ENCODE results near the gene CLK2.

CLK2 gene

GRCh38 chr1:155277902-155278688, 4.8 kb upstream of the CLK2 start:
- peak overlapping the region; percentile 73 for H3K9ac ChIP-seq (ENCODE audit: low read length)
- peak overlapping the region; percentile 69 for H3K4me3 ChIP-seq (ENCODE audit: low read length)

DNA sequence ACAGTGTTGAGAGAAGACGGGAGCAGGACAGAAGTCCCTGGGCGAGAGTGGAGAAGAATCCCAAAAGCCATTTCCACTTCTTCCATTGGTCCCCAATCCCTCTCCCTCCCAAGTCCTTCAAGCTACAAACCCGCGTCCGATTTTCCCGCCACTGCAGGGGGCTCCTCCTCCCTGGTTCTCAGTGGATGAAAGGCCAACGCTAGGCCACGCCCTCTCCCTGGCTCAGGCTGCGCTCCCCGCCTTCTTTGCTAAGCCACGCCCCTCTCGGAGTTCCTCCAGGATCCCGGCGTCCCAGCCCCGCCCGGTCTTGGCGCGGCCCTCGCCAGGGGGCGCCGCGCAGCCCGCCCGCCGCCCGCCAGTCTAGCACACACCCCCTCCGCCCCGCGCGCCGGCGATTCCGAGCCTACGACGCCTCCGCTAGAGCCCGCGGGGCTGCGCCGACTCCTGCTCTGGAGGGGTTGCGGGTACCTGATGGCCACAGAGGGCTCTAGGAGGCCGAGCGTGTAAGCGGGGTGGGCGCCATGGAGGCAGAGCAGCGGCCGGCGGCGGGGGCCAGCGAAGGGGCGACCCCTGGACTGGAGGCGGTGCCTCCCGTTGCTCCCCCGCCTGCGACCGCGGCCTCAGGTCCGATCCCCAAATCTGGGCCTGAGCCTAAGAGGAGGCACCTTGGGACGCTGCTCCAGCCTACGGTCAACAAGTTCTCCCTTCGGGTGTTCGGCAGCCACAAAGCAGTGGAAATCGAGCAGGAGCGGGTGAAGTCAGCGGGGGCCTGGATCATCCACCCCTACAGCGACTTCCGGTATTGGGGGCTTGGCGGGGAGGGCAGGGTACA, 4.0 kb upstream of the CLK2 start, which contains the start of gene HCN3:
TSS of gene HCN3 (plus strand) at position 394 of the 832 bp plus-strand sequence. CDS start at position 522, 128 bp downstream.
- no peaks in the 10 kb centered on the region for H3K9me3 ChIP-seq (ENCODE audit: control insufficient read depth, low read length)
- H3K4me3 ChIP-seq (ENCODE audit: low read length): peak within 1 kb of the TSS; percentile 69
- H3K36me3 ChIP-seq (ENCODE audit: control insufficient read depth, insufficient read depth, low read length): no peaks in the 10 kb centered on the region
- H3K9ac ChIP-seq (ENCODE audit: low read length): peak within 1 kb of the TSS; percentile 73
- peaks cover 10% of the 10 kb centered on the region for H3K4me1 ChIP-seq (ENCODE audit: control insufficient read depth, insufficient read depth, low read length)
- no peaks in the 10 kb centered on the region for H3K27me3 ChIP-seq (ENCODE audit: control insufficient read depth, insufficient read depth, low read length)

More at GRCh38 chr1:155277902-155278688, 4.8 kb upstream of the CLK2 start:
- Histone ChIP-seq H3K27me3 (ENCODE audit: control insufficient read depth, insufficient read depth, low read length) (no peaks in the 10 kb centered on the region), H3K4me1 (ENCODE audit: control insufficient read depth, insufficient read depth, low read length) (peaks cover 3% of the 10 kb centered on the region), H3K36me3 (ENCODE audit: control insufficient read depth, insufficient read depth, low read length) (no peaks in the 10 kb centered on the region), H3K9me3 (ENCODE audit: control insufficient read depth, low read length) (no peaks in the 10 kb centered on the region)

- no peaks in the 10 kb centered on the region for H3K27me3 ChIP-seq (ENCODE audit: control insufficient read depth, insufficient read depth, low read length)
- H3K9me3 ChIP-seq (ENCODE audit: control insufficient read depth, low read length): no peaks in the 10 kb centered on the region
- H3K36me3 ChIP-seq (ENCODE audit: control insufficient read depth, insufficient read depth, low read length): peaks cover 17% of the 10 kb centered on the region
- H3K4me1 ChIP-seq (ENCODE audit: control insufficient read depth, insufficient read depth, low read length): peaks cover 14% of the 10 kb centered on the region
- H3K9ac ChIP-seq (ENCODE audit: low read length): peak overlapping the region; percentile 88
- peak overlapping the region; percentile 86 for H3K4me3 ChIP-seq (ENCODE audit: low read length)
Measured at GRCh38 chr1:155272466-155273342, 600 bp downstream of the CLK2 start.

- H3K4me1 ChIP-seq (ENCODE audit: control insufficient read depth, insufficient read depth, low read length): peaks cover 14% of the 10 kb centered on the region
- no peaks in the 10 kb centered on the region for H3K9me3 ChIP-seq (ENCODE audit: control insufficient read depth, low read length)
- H3K9ac ChIP-seq (ENCODE audit: low read length): no peak overlapping the region
- H3K36me3 ChIP-seq (ENCODE audit: control insufficient read depth, insufficient read depth, low read length): peaks cover 27% of the 10 kb centered on the region
- no peak overlapping the region for H3K4me3 ChIP-seq (ENCODE audit: low read length)
- no peaks in the 10 kb centered on the region for H3K27me3 ChIP-seq (ENCODE audit: control insufficient read depth, insufficient read depth, low read length)
Measured at GRCh38 chr1:155269381-155269780, 3.9 kb downstream of the CLK2 start.

GRCh38 chr1:155268630-155269029, 4.7 kb downstream of the CLK2 start:
- H3K27me3 ChIP-seq (ENCODE audit: control insufficient read depth, insufficient read depth, low read length): no peaks in the 10 kb centered on the region
- H3K9ac ChIP-seq (ENCODE audit: low read length): no peak overlapping the region
- H3K4me1 ChIP-seq (ENCODE audit: control insufficient read depth, insufficient read depth, low read length): peaks cover 14% of the 10 kb centered on the region
- H3K4me3 ChIP-seq (ENCODE audit: low read length): no peak overlapping the region
- H3K36me3 ChIP-seq (ENCODE audit: control insufficient read depth, insufficient read depth, low read length): peaks cover 30% of the 10 kb centered on the region
- H3K9me3 ChIP-seq (ENCODE audit: control insufficient read depth, low read length): no peaks in the 10 kb centered on the region

DNA sequence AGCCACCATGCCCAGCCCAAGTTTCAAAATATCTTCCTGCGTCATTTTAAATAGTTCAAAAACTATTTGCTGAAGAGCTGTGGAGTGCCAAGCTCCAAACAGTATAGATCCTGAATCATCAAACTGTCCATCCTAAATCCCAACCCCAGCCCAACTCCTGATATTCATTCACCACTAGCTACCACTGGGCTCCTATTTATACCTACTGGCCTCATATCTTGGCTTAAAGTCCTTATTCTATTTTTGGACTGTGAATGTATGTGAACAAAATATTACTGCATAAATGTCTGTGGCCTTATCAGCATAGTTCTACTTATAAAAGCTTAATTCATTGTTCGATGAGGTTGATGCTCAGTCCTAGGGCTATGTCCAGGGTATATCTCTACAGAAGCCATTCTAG, 5.9 kb downstream of the CLK2 start:
- no peak overlapping the region for H3K9ac ChIP-seq (ENCODE audit: low read length)

DNA sequence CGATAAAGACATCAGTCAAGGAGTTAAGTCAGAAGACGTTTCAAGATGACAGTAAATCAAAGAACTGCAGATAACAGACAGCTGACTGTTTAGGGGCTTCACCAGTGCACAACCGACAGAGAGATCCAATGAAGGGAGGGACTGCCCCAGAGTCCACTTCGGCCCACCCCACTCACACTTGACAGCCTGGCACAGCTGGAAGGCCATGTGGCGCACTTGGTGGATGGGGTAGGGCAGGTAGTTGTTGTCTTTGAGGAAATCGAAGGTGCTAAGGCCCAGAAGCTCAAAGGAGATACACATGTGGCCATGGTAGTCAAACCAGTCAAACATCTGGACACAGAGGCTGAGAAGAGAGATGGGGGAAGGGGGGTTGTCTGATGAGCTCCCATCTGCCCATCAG, 6.8 kb downstream of the CLK2 start:
- Histone ChIP-seq H3K9me3 (ENCODE audit: control insufficient read depth, low read length) (no peaks in the 10 kb centered on the region), H3K9ac (ENCODE audit: low read length) (no peak overlapping the region), H3K4me3 (ENCODE audit: low read length) (no peak overlapping the region), H3K36me3 (ENCODE audit: control insufficient read depth, insufficient read depth, low read length) (peaks cover 30% of the 10 kb centered on the region), H3K27me3 (ENCODE audit: control insufficient read depth, insufficient read depth, low read length) (no peaks in the 10 kb centered on the region), H3K4me1 (ENCODE audit: control insufficient read depth, insufficient read depth, low read length) (peaks cover 8% of the 10 kb centered on the region)

More for the DNA sequence above, 5.9 kb downstream of the CLK2 start:
- Histone ChIP-seq H3K4me3 (ENCODE audit: low read length) (no peak overlapping the region), H3K36me3 (ENCODE audit: control insufficient read depth, insufficient read depth, low read length) (peaks cover 30% of the 10 kb centered on the region), H3K27me3 (ENCODE audit: control insufficient read depth, insufficient read depth, low read length) (no peaks in the 10 kb centered on the region), H3K4me1 (ENCODE audit: control insufficient read depth, insufficient read depth, low read length) (peaks cover 14% of the 10 kb centered on the region), H3K9me3 (ENCODE audit: control insufficient read depth, low read length) (no peaks in the 10 kb centered on the region)

GRCh38 chr1:155263067-155263466, 10.2 kb downstream of the CLK2 start:
- H3K27me3 ChIP-seq (ENCODE audit: control insufficient read depth, insufficient read depth, low read length): no peaks in the 10 kb centered on the region
- no peak overlapping the region for H3K4me3 ChIP-seq (ENCODE audit: low read length)
- peaks cover 16% of the 10 kb centered on the region for H3K4me1 ChIP-seq (ENCODE audit: control insufficient read depth, insufficient read depth, low read length)
- no peaks in the 10 kb centered on the region for H3K9me3 ChIP-seq (ENCODE audit: control insufficient read depth, low read length)
- H3K36me3 ChIP-seq (ENCODE audit: control insufficient read depth, insufficient read depth, low read length): peaks cover 12% of the 10 kb centered on the region
- peak overlapping the region; percentile 78 for H3K9ac ChIP-seq (ENCODE audit: low read length)

DNA sequence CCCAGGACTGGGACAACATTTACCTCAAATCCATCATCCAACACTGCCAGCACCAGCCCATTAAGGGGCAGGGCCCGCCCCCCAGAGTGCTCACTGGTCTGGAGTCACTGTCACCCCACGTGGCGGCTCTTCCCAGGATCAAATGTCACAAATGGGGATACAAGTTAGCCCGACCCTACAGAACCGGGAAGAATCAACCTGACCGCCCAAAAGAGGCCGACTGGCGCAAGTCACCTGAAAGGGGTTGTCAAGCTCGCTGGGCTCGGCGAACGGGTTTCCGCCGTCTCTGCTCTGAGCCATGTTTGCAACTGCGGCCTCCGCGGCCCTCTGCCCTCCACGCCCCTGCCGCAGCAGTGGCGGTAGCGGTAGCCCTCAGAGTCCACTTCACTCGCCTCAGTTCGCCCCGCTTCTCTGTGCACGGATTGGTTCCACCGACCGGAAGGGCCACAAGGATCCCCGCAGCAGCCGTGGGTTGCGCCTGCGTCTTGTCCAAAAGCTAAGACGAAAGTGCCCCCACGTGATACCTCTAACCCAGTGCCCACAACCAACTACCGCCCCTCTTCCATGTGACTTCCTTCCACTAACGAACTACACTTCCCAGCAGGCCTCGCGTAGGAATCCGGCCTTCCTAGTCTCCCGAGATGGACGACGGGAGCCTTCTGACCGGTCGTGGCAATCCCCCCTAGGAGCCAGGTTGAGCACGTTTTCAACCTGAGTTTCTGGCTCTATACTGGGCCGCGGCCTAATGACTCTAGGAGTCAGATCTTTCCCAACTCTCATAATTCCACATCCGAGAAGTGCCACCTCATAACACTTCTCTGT, 11.2 kb downstream of the CLK2 start, which contains the start of gene SCAMP3:
TSS of gene SCAMP3 (minus strand) at position 509 of the 822 bp plus-strand sequence. CDS start at position 300, 209 bp downstream.
- Histone ChIP-seq H3K9me3 (ENCODE audit: control insufficient read depth, low read length) (no peaks in the 10 kb centered on the region), H3K27me3 (ENCODE audit: control insufficient read depth, insufficient read depth, low read length) (no peaks in the 10 kb centered on the region), H3K4me1 (ENCODE audit: control insufficient read depth, insufficient read depth, low read length) (peaks cover 16% of the 10 kb centered on the region), H3K36me3 (ENCODE audit: control insufficient read depth, insufficient read depth, low read length) (peaks cover 15% of the 10 kb centered on the region), H3K9ac (ENCODE audit: low read length) (peak within 1 kb of the TSS; percentile 78), H3K4me3 (ENCODE audit: low read length) (peak within 1 kb of the TSS; percentile 85)

GRCh38 chr1:155261493-155261851, 11.8 kb downstream of the CLK2 start:
- Histone ChIP-seq H3K4me1 (ENCODE audit: control insufficient read depth, insufficient read depth, low read length) (peaks cover 16% of the 10 kb centered on the region), H3K9ac (ENCODE audit: low read length) (peak overlapping the region; percentile 78), H3K9me3 (ENCODE audit: control insufficient read depth, low read length) (no peaks in the 10 kb centered on the region), H3K36me3 (ENCODE audit: control insufficient read depth, insufficient read depth, low read length) (peaks cover 17% of the 10 kb centered on the region), H3K4me3 (ENCODE audit: low read length) (peak overlapping the region; percentile 85), H3K27me3 (ENCODE audit: control insufficient read depth, insufficient read depth, low read length) (no peaks in the 10 kb centered on the region)

DNA sequence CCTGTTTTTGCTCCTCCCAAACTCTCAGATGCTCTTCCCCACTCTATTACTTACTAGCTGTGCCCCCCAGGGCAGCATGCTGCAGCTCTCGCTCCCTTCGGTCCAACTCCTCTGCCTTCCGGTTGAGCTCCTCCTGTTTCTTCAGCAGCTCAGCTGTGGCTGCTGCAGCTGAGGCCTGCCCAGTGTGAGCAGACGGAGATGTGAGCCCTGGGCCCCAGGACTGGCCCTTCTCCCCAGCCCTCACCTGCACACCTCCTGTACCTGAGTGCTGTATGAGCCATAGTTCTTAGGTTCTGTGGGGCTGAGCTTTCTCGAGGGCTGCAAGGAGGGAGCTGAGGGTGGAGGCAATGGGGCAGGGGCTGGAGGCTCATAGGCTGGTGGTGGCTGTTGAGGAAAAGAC, 13.0 kb downstream of the CLK2 start:
- Histone ChIP-seq H3K4me3 (ENCODE audit: low read length) (no peak overlapping the region), H3K4me1 (ENCODE audit: control insufficient read depth, insufficient read depth, low read length) (peaks cover 24% of the 10 kb centered on the region), H3K9ac (ENCODE audit: low read length) (no peak overlapping the region), H3K36me3 (ENCODE audit: control insufficient read depth, insufficient read depth, low read length) (peaks cover 9% of the 10 kb centered on the region), H3K27me3 (ENCODE audit: control insufficient read depth, insufficient read depth, low read length) (no peaks in the 10 kb centered on the region), H3K9me3 (ENCODE audit: control insufficient read depth, low read length) (no peaks in the 10 kb centered on the region)

Data from mucosa of stomach (tissue), 1 donor.